Colonic mucosa (tissue), 4 donors: ENCODE results near the gene KEL. TPM values are rescaled to one million over a fixed set of nuclear protein-coding genes. Genes with fewer than 3 reads are reported as not detected.

Experiments used
- DNase-seq: peaks from one replicate; pipeline ENCODE4 v3.0.0-alpha.2; 2020
- H3K27ac ChIP-seq: fragments of 200-600 bp; one replicate; pipeline ENCODE4 v1.8.0; 2021
- H3K27me3 ChIP-seq: fragments of 200-600 bp; one replicate; pipeline ENCODE4 v1.8.0; 2021
- H3K36me3 ChIP-seq: fragments of 200-600 bp; one replicate; pipeline ENCODE4 v1.8.0; 2021
- H3K4me1 ChIP-seq: fragments of 200-600 bp; one replicate; pipeline ENCODE4 v1.8.0; 2021; ENCODE audit warnings: mild to moderate bottlenecking
- H3K4me3 ChIP-seq: fragments of 200-600 bp; one replicate; pipeline ENCODE4 v1.8.0; 2021
- H3K9ac ChIP-seq, 2 donors: one replicate each; pipeline ENCODE4 v1.7.0; 2013; ENCODE audit warnings: control low read depth in 2 of 2, low read depth in 2 of 2, low read length in 2 of 2
- H3K9me3 ChIP-seq: fragments of 200-600 bp; one replicate; pipeline ENCODE4 v1.8.0; 2021
- CTCF ChIP-seq: fragments of 200-600 bp; IDR thresholded peaks from one replicate; pipeline ENCODE4 v1.8.0; 2022; ENCODE audit warnings: antibody characterized with exemption, mild to moderate bottlenecking
- intact Hi-C: fragments of 100-400 bp; cut with DNase I; formaldehyde crosslinking; loops from one replicate; pipeline ENCODE4 v1.14.1; 2022
- total RNA-seq, 2 donors: library from RNA; stranded (reverse); fragmentation: NEBNext Ultra II Directional in 1 of 2; extraction: Animal tissue kit (Norgen Biotek cat#: 25700) in 1 of 2; gene quantifications; one replicate each; pipeline ENCODE4 v1.2.1, GENCODE V29; 2021
- donor health status: healthy.
- donor health status: DM: no; HTN: no; CAD: no.
- donor health status: DM: no; HTN: no; CAD: no.

KEL gene
- total RNA-seq, 2 donors from 2014 or later, result 0.77 TPM; not detected in 1

- H3K27me3 ChIP-seq, result no peaks in the 10 kb centered on the region
- no peak for DNase-seq
- no peak overlapping the region for H3K9ac ChIP-seq
- H3K4me1 ChIP-seq, result no peaks in the 10 kb centered on the region
- no peak overlapping the region for H3K4me3 ChIP-seq
- intact Hi-C loops, result no loop called here
- no peaks in the 10 kb centered on the region for H3K9me3 ChIP-seq
- TF ChIP-seq CTCF, result no peak
- no peaks in the 10 kb centered on the region for H3K36me3 ChIP-seq
- no peak overlapping the region for H3K27ac ChIP-seq
Observed at GRCh38 chr7:142969183-142969582, 7.0 kb upstream of the KEL start.

GRCh38 chr7:142968229-142968628 is 6.1 kb upstream of the KEL start:
- no peak for DNase-seq
- Histone ChIP-seq H3K4me3 (no peak overlapping the region), H3K9ac (no peak overlapping the region), H3K4me1 (no peaks in the 10 kb centered on the region), H3K27ac (no peak overlapping the region), H3K27me3 (no peaks in the 10 kb centered on the region), H3K9me3 (no peaks in the 10 kb centered on the region), H3K36me3 (no peaks in the 10 kb centered on the region)
- intact Hi-C loops, result no loop called here
- TF ChIP-seq CTCF, result no peak

- DNase-seq, result no peak
Observed at GRCh38 chr7:142964502-142965246, 2.5 kb upstream of the KEL start.

GRCh38 chr7:142963993-142964392 is 1.8 kb upstream of the KEL start:
- TF ChIP-seq CTCF, result no peak
- DNase-seq, result no peak
- no peaks in the 10 kb centered on the region for H3K27me3 ChIP-seq
- H3K4me3 ChIP-seq, result no peak overlapping the region
- H3K9me3 ChIP-seq, result no peaks in the 10 kb centered on the region
- intact Hi-C loops, result no loop called here
- no peaks in the 10 kb centered on the region for H3K36me3 ChIP-seq
- H3K4me1 ChIP-seq, result no peaks in the 10 kb centered on the region
- H3K9ac ChIP-seq, result no peak overlapping the region
- H3K27ac ChIP-seq, result no peak overlapping the region

More at GRCh38 chr7:142964502-142965246, 2.5 kb upstream of the KEL start:
- Histone ChIP-seq H3K27ac (no peak overlapping the region), H3K9ac (no peak overlapping the region), H3K4me3 (no peak overlapping the region), H3K9me3 (no peaks in the 10 kb centered on the region), H3K27me3 (no peaks in the 10 kb centered on the region), H3K36me3 (no peaks in the 10 kb centered on the region), H3K4me1 (no peaks in the 10 kb centered on the region)
- no peak for TF ChIP-seq CTCF
- intact Hi-C loops, result no loop called here

GRCh38 chr7:142962991-142963390 is 828 bp upstream of the KEL start:
- Histone ChIP-seq H3K9ac (no peak overlapping the region), H3K36me3 (no peaks in the 10 kb centered on the region), H3K27ac (no peak overlapping the region), H3K4me3 (no peak overlapping the region), H3K27me3 (no peaks in the 10 kb centered on the region), H3K4me1 (no peaks in the 10 kb centered on the region), H3K9me3 (no peaks in the 10 kb centered on the region)
- DNase-seq, result no peak
- TF ChIP-seq CTCF, result no peak
- intact Hi-C loops, result no loop called here
